NCI-H2196 (cell line): Measurements from ENCODE around the gene CC2D1A.
A peak's percentile ranks its signal among the peaks of the same experiment; 100 is the strongest.

Experiments
- DNase-seq: peaks from one replicate; lab custom pipeline; 2025; ENCODE audit not compliant: unreplicated experiment; lab: John Stamatoyannopoulos, UW

CC2D1A gene

DNA sequence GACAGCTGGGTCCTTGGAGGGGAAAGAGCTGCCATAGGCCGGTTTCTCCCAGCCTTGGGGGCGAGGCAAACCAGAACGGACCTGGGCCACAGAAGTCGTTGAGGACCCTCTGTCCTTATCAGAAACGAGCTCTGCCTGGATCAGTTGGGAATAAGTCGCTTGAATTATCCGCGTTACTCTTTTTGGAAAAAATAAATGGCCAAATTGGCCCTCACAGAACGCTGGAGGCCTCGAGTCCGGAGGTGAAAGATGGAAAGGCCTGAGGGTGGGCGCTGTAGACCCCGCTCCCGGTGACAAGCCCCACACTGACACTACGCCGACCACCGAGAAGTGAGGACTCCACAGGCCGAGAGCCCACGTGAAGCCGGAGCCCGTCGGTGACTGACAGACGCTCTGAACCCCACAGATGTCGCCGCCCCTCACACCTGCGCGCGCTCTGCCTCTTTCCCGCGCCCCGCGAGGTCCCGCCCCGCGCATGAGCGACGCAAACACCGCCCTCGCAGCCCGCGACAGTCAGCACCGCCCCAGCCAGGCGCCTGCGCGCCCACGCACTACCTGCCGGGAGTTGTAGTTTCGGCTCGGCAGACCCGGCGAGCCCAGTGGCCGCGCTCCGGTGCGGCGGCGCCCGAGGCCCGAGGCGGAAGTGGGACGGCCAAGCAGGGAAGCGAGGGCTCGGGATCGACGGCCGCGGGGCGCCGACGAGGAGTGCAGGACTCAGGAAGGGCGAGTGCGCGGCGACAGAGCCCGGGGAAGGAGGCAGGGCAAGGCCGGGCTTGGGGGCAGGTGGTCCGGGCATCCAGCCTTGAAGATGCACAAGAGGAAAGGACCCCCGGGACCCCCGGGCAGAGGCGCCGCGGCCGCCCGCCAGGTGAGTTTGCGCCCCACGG is at the start of gene CC2D1A, which contains the start of gene BRME1:
Gene CC2D1A (plus strand): TSS at position 568 of the 887 bp plus-strand sequence. CDS start 241 bp downstream, at position 809.
Gene BRME1 (minus strand): TSS at position 484 of the 887 bp plus-strand sequence. CDS start 1,225 bp downstream, outside the sequence.
- DNase-seq = peak; percentile 96

DNA sequence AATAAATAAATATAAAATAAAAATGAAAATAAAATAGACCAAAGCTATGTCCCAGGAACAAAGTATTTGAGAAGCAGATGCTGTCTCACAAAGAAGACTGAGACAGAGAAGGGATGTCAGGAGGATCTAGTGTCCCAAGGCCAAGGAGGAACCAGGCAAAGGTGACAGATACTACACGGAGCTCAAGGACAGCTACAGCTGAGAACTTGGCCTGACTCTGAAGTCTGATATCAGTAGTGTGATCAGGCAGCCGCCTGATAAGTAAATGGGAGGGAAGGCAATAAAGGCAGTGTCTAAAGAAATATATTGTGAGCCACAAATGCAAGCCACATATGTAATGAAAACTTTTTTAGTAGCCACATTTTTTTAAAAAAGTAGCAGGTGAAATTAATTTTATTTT is 49.5 kb upstream of the CC2D1A start:
- DNase-seq = no peak

DNA sequence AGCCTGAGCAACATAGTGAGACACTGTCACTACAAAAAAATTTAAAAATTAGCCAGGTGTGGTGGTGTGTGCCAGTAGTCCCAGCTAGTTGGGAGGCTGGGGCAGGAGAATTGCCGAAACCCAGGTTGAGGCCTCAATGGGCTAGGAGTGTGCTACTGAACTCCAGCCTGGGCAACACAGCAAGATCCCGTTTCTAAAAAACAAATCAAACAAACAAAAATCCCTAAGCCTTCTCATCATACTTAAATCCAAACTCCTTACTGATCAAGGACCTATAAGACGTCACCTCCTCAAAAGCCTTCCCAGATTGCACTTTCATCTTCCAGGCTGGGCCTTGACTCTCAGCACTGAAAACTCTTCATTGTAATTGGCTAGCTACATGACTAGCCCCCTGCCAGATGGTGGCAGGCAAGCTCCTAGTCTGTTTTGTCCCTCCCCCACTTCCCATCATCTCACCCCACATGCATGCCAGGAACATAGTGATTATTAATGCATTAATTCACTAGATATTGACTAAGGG is 46.6 kb upstream of the CC2D1A start:
- DNase-seq = no peak

DNA sequence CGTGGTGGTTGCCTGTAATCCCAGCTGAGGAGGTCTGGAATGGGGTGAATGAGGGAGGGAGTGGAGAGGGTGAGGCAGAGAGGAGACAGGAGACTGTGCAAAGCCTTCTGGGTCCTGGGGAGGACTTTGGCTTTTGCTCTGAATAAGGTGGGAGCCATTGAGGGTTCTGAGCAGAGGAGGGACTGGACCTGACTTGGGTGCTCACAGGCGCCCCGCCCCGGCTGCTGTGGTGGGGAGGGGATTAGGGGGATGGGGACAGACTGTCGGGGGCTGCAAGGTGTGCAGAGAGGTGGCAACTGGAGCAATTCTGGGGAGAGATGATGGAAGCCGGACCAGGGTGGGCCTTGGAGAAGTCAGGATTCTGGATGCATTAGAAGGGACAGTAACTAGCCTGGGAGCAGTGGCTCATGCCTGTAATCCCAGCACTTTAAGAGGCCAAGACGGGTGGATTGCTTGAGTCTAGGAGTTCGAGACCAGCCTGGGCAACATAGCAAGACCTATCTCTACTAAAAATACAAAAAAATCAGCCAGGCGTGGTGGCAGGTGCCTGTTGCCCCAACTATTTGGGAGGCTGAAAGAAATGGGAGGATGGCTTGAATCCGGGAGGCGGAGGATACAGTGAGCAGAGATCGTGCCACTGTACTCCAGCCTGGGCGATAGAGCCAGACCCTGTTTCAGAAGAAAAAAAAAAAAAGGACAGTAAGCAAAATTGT is 45.2 kb upstream of the CC2D1A start:
- DNase-seq = no peak

DNA sequence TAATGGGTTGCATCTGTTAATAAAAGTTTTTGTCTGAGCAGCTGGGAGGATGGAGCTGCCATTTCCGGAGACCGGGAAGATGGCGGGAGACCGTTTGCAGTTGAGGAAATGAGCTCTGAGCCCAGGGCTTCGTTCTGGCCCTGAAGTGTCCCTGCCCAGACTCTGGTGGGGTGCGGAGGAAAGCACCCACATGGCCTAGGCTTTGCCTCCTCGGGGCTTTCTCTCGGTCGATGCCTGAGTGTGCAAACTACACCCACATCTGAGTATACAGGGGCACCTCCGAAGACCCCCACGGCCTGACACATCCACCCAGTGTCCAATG is 44.6 kb upstream of the CC2D1A start:
- no peak for DNase-seq

DNA sequence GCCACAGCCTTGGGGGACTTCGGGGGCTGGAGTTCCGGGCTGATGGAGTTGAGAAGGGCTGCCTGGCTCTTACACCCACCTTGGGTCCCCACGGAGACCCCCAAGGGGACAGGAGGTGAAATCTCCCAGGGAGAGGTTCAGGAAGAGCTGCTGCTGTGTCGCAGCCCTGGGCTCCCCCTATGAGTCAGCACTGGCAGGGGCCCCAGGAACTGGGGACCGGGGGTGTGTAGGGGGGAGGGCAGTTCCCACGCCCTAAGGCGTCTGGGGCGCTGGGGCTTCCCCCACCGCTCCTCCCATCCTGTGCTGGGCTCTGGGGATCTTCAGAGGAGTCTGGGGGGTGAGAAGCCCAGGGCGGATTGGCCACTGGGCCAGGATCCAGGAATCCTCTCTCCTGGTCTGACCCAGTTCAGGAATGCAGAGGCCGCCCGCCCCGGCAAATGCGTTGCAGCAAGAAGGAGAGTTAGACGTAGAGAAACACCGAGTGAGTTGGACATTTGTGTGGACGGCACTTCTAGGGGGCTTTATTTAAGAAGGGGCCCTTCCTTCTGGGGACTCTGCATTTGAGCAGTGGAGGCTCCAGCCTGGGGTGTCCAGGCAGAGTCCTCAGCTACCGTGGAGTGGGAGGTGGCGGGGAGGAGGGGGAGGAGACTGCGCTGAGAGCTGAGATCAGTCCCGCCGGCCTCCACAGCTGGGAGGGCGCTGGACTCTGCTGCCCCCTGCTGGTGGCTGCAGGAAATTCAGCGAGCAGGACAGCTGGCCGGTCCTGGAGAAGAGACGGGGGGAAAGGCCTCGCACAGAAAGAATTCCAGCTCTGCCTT is 44.1 kb upstream of the CC2D1A start:
- peak; percentile 87 for DNase-seq

DNA sequence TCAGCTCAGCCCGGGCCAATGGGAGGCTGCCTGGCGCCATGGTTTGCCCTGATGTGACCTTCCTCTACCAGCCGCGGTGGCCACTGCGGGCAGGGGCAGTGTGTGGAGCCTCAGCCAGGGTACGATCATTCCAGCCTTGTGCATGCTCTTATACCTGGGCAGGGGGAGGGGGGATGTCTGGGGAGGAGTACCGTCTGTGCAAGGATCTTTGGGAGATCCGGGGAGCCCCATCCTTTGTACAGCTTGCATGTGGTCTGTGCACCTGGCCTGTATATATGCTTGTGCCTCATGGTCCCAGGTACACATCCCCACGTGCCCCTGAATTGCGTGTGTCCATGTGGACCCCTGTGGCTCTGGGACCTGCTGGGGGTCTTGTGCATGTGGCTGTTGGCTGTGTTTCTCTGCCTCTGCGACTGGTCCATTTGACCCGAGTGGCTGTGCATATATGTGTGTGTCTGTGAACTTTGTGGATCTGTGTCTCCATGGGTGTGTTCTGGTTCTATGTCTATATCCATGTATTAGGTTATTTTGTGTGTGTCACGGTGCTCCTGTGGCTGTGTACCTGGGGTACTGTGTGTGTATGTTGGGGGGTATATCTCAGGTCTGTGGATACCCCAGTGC is 41.8 kb upstream of the CC2D1A start:
- DNase-seq = no peak

DNA sequence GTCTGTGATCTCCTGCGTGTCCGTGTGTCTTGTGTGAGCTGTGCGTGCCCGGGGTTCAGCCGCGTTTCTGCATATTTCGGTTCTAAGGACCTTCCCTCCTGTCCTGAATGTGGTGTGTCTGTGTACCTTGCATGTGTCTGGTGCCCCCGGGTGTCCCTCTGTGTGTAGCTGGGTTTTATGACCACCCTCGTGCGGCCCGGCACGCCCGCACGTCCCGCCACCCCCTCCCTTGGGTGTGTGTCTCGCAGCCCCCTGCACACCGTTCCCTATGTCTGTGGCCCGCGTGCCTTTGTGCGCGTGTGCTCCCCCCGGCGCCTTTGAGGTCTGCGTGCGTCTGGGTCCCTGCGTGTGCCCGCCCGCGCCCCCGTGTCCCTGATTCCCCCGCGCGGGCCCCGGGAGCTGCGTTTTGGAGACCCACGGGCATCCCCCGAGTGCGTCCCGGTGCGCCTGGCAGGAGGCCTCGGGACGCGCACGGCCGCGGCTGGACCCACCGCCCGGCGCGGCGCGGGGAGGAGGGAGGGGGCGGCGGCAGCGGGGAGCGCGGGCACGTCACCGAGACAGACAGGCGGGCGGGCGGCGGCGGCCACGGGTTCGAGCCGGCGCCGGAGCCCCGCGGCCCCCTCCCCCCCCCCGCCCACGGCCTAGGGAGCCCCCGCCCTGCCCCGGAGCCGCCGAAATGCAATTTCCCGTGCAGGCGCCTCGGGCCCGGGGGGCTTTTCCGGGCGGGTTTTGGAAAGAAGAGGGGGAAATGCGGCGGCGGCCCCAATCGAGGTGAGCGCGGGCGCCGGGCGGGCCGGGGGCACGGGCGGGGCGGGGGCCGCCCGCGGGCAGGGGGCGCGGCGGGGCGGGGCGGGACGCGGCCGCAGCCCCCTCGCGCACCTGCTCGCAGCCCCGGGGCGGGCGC is 41.1 kb upstream of the CC2D1A start:
- no peak for DNase-seq

DNA sequence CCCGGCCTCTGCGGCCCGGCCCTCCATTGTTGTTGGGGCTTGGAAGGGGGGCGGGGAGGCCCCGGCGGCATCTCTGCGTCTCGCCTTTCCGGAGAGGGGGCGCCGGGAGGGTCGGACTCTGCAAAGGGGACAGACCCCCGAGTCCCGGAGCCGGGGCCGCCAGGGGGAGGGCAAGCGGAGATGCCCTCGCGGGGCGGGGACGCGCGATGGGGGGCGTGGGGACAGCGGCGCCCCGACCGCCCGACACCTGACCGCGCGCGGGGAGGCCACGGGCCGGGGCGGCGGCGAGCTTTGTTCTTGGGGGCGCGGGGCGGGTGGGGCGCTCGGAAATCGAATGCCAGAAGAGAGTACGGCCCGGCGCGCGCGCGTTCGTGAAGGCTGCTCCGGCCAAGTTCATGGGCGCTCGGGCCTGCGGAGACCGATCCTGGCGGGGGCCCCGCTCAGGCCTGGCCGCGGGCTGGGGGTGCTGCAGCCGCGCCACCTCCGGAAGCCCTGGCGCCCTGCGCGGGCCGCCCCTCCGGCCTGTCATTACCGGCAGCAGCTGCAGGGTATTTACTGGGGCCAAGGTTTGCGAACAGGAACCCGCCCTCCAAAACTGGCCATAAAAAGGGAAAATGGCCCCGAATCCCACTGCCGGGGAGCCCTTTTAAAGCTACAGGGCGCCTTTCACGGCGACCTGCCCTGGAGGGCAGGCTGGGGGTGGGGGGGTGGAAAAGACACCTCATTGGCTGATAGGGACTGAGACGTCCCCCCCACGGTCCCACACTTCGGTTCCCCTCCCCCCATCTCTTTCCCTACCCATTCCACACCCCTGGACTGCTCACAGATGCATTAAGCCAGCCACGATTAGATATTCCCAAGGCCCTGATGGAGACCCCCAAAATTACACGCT is 40.2 kb upstream of the CC2D1A start:
- DNase-seq = peak; percentile 23

DNA sequence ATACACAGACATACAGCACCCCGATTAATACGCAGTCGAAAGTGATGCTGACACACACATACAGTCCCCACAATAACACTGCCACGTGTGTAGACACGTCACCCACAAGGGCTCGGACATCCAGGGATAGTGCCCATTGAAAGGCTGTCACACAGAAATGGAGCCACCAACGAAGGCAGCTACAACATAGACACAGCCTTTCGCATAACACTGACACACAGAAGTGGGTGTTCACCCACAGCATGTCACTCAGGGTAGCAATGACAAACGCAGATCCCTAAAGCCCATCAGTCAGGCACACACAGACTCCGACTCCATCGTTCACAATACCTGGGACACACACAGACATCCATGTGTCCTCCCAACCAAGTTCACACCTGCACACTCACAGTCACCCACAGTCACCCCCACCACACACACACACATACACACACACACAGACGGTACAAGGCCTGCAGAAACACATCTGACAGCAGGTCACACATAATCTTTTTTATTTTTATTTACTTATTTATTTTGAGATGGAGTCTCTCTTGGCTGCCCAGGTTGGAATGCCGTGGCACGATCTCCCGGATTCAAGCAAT is 39.4 kb upstream of the CC2D1A start:
- DNase-seq = no peak

DNA sequence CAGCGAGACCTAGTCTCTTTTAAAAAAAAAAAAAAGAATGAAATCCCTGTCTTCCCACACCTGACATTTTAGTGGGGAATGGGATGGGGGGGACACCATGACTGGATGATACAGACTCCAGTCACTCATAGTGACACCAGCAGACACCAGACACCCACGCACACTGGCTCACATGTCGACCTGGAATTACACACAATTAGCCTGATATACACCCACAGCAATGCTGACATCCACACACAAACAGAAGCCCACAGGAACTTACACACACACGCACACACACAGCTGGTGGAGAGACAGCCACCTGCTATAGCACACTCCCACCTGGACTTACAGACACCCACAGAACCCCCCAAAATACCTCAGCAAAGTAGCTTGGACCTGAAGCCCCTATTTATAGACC is 37.3 kb upstream of the CC2D1A start:
- DNase-seq = no peak

DNA sequence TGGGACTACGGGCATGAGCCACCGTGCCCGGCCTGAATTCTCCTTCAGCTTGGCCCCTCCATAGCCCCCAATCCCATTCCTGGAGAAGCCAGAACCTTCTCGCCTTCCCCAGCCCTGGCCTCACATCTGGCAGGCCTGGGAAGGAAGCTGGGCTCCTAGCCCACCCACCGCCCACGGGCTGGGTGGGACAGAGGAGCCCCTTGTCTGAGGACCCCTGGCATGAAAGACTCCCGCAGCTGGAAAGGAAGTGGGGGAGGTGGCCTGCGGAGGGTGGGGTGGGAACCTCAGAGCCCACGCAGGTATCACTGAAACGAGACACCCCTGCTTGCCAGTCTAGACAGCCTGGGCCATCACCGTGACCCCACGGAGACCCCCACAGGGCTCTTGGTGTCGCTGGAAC is 36.7 kb upstream of the CC2D1A start:
- DNase-seq = no peak

DNA sequence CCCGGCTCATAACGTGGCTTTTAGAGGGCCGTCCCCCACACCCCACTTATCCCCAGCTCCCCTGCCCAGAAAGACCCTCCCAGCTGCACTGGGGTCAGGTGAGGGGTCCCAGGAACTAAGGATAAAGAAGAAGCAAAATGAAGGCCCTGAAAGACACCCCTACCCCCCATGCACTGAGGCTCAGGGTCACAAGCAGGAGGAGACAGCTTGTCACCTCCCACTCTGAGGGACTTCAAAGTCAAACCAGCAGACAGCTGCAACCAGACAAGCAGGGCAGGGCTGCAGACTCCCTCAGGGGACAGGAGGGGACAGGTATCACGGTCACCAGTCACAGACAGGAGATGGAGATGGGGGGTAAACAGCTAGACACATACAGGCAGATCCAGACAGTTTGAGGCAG is 35.1 kb upstream of the CC2D1A start:
- no peak for DNase-seq

DNA sequence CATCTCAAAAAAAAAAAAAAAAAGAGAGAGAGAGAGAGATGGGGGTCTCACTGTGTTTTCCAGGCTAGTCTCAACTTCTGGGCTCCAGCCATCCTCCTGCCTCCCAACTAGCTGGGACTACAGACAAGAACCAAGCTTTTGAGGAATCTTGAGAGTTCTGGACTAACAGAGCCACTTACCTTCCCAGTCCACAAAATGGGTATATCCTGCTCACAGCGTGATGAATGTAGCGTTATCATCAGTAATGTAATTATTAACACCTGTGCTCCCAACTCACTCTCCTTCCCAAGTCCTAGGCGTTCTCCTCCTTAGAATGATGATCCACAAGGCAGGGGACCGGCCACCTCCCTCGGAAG is 33.7 kb upstream of the CC2D1A start:
- no peak for DNase-seq

DNA sequence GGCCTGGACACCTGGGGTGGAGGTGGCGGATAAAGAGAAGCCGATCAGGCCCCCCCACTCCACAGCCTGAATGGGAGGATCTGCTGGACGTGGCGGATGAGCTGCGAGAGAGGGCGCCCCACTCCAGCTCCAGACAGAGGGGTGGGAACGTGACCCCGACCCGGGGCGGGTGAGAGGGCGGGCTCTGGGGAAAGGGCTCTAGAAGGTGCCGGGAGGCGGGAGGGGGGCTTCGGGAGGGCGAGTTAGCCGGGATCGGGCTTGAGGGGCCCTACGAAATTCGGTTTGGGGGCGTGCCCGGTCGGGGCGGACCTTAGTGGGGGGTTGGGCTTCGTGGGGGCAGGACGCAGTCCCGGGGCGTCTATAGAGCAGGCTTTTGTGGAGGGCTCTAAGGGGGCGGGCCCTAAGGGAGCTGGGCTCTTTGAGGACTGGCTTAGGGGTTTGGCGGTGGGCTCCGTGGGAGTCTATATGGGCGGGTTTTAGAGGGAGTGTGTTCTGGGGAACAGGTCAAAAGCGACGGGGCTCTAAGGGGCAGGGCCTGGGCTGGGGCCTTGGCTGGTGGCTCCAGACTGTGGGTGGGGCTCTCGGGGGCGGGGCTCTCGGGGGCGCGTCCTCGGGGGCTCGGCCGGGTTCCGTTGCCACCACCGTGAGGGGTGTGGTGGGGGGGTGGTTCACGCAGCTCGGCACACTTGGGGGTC is 33.2 kb upstream of the CC2D1A start:
- no peak for DNase-seq

DNA sequence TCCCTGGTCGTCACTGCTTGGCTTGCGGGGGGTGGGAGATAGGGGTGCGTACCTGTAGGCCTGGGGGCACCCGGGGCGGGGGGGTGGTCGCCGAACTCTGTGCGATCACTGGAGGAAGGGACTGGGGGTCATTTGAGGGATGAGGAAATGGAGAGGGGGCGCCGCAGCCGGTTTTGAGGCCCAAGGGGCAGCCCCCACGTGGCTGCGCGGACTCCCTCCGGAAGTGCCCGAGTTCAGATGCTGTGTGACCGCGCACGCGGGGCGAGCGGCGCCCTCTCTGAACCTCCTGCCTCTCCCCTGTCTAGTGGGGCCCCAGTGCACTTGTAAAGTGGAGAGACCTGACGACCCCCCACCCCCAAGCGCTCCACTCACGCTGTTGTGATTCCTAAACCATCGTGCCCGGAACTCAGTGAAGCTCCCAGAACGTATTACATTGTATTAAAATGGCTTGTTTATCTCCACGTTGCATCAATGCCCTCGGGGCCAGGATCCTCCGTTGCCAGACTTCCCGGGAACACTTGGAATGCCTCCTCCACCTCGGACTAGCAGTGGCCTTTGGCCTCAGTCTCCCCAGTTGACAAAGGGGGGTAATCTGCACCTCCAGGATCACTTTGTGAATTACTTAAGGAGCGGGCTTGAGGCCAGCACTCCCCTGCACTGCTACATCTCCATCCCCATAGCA is 32.0 kb upstream of the CC2D1A start:
- no peak for DNase-seq

DNA sequence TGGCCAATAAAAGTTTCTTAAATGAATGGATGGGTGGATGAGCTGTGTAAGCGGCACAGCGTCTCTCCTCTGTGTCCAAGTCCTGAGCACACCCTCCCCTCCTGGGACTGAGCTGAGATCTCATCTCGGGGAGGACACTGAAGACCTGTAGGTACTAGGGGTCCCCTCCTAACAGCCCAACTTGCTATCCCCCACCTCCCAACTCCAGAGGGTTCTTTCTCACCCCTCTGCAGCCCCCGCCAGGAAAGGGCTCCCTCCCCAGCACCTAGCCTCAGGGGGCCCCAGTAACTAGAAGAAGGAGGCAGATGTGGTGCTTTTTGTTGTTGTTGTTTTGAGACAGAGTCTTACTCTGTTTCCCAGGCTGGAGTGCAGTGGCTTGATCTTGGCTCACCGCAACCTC is 30.2 kb upstream of the CC2D1A start:
- no peak for DNase-seq
